Sigmoid colon (tissue), 4 donors: ENCODE measurements around the gene LSR.

ENCODE experiments used
- EP300 ChIP-seq, 4 donors: sonication (generic); formaldehyde crosslinking; IDR thresholded peaks; one replicate each; pipeline ENCODE4 v1.6.1; 2017; ENCODE audit warnings: antibody characterized with exemption in 4 of 4
- POLR2A ChIP-seq, 2 donors: fragments of 450-650 bp; IDR thresholded peaks; one replicate each; pipeline ENCODE4 v1.6.1; 2016; ENCODE audit warnings: antibody characterized with exemption in 2 of 2, mild to moderate bottlenecking in 2 of 2, moderate library complexity in 2 of 2
- TF ChIP-seq, protein P1 (sequence below), 4 experiments: fragments of 450-650 bp in 3 of 4; fragments of 200-600 bp in 1 of 4; IDR thresholded peaks; one replicate each; pipeline ENCODE4 v1.5.1; 2016 to 2019; ENCODE audit warnings: antibody characterized with exemption in 4 of 4, mild to moderate bottlenecking in 3 of 4, moderate library complexity in 2 of 4

GRCh38 chr19:35223084-35223790 lies 25.6 kb upstream of the LSR start:
- TF ChIP-seq, protein P1, sequence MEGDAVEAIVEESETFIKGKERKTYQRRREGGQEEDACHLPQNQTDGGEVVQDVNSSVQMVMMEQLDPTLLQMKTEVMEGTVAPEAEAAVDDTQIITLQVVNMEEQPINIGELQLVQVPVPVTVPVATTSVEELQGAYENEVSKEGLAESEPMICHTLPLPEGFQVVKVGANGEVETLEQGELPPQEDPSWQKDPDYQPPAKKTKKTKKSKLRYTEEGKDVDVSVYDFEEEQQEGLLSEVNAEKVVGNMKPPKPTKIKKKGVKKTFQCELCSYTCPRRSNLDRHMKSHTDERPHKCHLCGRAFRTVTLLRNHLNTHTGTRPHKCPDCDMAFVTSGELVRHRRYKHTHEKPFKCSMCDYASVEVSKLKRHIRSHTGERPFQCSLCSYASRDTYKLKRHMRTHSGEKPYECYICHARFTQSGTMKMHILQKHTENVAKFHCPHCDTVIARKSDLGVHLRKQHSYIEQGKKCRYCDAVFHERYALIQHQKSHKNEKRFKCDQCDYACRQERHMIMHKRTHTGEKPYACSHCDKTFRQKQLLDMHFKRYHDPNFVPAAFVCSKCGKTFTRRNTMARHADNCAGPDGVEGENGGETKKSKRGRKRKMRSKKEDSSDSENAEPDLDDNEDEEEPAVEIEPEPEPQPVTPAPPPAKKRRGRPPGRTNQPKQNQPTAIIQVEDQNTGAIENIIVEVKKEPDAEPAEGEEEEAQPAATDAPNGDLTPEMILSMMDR (IDR thresholded peaks at IDR 0.05) = no peak
- TF ChIP-seq POLR2A (IDR thresholded peaks at IDR 0.05) (no peak), EP300 (IDR thresholded peaks at IDR 0.05) (no peak)
